HS-27A (cell line): ENCODE data around the gene CHST9.
"Not testable (repeated sequence)": the region's sequence is repeated elsewhere in the genome, so short reads cannot be mapped to it uniquely, and the experiment has no call there.

Source experiments
- DNase-seq: peaks from one replicate; pipeline ENCODE4 v3.0.0-alpha.2; 2012; ENCODE audit warnings: low read depth, missing footprints

CHST9 gene

GRCh38 chr18:27094621-27095020 lies 90.5 kb downstream of the CHST9 start:
- DNase-seq, result no peak

DNA sequence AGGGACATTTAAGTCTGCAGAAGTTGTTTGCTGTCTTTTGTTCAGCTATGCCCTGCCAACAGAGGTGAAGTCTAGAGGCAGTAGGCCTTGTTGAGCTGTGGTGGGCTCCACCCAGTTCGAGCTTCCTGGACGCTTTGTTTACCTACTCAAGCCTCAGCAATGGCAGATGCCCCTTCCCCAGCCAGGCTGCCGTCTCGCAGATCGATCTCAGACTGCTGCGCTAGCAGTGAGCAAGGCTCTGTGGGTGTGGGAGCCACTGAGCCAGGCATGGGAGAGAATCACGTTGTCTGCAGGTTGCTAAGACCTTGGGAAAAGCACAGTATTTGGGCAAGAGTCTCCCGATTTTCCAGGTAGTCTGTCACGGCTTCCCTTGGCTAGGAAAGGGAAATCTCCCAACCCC lies 91.8 kb downstream of the CHST9 start:
- not testable (repeated sequence) for DNase-seq

GRCh38 chr18:27081701-27082100 lies 103.4 kb downstream of the CHST9 start:
- no peak for DNase-seq

GRCh38 chr18:27075828-27076227 lies 109.3 kb downstream of the CHST9 start:
- no peak for DNase-seq

DNA sequence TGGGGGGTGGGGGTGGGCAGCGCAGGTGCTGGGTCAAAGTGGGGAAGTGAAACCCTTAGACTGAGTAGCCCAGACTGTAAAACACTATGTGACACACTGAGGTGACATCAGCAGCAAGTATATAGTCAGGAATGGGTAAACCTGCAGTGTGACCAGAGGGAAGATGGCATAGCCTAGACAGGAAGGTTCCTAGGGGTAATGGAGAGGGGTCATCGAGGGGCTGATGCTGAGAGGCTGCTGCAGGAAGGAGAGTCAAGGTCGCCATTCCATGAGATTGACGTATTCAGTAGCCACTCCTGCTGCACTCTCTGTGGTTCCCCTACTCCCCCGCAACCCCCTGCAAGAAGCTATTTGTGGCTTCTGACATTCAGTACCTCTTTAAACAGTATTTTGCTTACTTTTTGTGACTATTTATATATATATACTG lies 111.7 kb downstream of the CHST9 start:
- no peak for DNase-seq

DNA sequence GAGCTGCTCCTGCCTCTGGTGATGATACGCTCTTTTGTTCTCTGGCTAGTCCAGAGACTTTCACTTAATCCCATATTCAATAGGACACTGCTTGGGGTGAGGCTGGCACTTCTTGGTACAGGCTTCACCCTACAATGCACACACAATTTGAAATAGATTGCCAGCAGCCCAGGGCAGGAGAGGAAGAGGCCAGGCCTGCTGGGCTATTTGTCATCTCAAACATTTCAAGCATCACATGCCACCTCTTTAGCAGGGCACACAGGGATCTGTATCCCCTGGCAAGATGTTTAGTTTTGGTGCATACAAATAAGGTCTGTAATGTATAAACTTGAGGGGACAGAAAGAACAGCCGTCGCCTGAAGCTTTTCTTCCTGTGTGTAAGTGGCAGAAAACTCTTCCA lies 120.4 kb downstream of the CHST9 start:
- DNase-seq, result no peak

DNA sequence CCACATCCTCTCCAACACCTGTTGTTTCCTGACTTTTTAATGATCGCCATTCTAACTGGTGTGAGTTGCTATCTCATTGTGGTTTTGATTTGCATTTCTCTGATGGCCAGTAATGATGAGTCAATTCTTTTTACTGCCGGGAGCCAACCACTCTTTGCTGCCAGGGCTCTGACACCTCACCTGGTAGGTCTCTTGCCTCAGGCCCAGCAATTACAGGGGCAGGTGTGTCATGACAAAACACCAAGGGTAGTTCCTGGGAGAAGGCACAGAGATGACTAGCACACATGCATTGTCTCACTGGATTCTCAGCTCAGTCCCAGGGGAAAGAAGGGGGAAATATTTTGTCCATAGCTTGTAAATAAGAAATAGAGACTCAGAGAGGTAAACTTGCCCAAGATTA lies 122.3 kb downstream of the CHST9 start:
- DNase-seq, result no peak

- no peak for DNase-seq
These were observed 123.5 kb downstream of the CHST9 start for GRCh38 chr18:27061488-27062095.

- no peak for DNase-seq
These were observed 127.4 kb downstream of the CHST9 start for GRCh38 chr18:27057519-27058234.

- DNase-seq, result no peak
These were observed 130.2 kb downstream of the CHST9 start for GRCh38 chr18:27054926-27055325.

DNA sequence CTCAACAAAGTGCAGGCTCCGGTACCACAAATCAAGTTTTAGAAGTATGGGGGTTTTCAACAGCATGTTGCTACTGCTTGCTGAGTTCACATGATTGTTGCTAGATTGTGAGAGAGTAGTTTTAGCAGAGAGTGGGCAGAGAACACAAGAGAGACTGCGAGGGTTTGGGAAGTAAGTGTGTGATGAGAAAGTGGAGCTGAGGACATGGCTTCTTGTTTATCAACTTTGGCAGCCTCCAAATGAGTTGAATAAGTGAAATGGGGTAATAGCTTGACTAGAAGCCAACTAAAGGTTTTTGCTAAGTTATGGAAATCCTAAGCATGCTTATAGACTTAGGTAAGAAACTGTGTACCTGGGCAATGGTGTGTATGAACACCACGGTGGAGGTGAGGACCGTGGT lies 135.1 kb downstream of the CHST9 start:
- no peak for DNase-seq

- DNase-seq, result no peak
These were observed 139.8 kb downstream of the CHST9 start for GRCh38 chr18:27045342-27045741.

DNA sequence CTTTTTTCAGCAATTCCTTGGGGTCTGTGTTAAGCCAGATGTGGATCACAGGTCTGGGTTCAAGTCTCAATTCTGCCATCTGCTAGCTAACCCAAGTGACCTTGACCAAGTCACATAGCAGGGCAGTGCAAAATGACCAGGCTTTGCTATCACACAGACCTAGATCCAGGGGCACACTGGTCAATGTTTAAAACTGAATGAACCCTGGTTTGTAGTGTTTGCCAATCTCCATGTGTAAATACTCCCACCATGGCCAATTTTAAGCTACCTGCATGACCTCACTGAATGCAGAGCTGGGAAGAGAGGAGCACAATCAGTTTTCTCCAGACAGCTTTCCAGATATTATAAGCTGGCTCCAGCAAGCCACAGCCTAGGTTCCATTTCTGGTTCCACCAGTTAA lies 142.9 kb downstream of the CHST9 start:
- no peak for DNase-seq

DNA sequence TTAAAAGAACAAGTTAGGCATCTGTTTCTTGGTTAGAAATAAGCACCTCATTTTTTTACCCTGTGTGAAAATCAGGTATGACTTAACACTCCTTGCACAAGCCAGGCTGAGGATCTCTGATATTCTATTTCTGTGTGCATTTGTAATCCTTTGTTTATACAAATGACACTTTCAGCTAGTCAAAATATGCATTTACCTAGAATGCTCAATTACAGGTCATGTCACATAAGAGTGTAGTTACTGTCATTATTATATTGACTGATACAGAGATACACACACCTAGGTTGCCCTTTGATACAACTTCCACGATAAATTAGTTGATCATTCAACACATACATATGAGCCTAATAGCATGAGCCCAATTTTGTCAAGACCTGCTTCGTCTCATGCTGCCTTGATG lies 144.3 kb downstream of the CHST9 start:
- DNase-seq, result no peak

DNA sequence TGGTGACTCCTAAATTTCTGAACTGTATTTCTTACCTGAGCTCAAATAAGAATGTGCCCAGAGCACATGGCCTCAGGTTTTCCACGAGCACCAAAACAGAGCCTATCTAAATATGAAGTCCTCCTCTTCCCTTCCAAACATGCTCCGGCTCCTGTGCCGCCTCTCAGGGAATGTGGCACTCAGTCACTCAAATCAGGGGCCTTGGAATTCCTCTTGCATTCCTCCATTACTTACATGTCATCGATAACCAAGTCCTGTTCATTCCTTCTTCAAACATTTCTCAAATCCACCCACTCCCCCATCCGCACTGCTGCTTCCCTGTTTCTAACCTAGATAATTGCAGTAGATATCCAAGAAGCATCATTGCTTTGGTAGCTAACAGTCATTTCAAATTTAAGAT lies 151.4 kb downstream of the CHST9 start:
- DNase-seq, result no peak

- no peak for DNase-seq
These were observed 154.7 kb downstream of the CHST9 start for GRCh38 chr18:27030421-27030820.

DNA sequence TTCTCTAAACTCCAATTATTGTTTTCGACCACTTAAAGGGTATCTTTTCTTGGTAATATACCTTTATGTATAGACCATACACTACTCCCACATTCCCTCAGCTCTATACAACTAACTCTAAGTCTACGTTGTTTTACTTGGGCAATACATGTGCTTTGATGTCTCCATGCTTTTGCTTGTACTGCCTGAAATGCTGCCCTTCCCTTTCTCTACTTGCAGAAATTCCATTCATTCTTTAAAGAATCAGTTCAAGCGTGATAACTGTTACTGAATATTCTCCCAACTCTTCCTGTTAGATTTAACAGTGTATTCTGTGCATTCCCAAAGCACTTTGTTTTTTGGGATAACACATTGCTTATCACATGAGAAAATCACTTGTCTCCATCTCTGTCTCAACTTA lies 162.6 kb downstream of the CHST9 start:
- no peak for DNase-seq

GRCh38 chr18:27017901-27018500 lies 167.1 kb downstream of the CHST9 start:
- DNase-seq, result no peak

DNA sequence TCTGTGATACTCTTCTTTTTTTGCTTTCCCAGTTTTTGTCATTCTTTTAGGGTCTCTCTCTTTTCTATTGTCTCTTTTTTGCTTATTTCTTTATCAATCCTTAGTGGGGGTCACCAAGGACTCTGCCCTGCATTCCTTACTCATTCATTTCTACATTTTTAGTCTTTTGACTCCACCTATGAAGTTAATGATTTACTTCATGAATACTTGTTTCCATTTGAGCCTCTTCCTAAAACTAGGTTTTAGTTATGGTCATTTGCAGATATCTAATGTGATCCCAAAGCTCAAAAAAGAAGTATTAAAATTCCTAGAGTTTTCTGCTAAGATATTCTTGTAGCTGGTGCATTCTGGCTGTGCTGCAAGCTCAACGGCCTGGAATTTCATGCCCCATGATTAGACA lies 170.3 kb downstream of the CHST9 start:
- no peak for DNase-seq

GRCh38 chr18:27010784-27011183 lies 174.3 kb downstream of the CHST9 start:
- DNase-seq, result no peak

GRCh38 chr18:27009293-27009692 lies 175.8 kb downstream of the CHST9 start:
- DNase-seq, result no peak

GRCh38 chr18:27008575-27008974 lies 176.5 kb downstream of the CHST9 start:
- DNase-seq, result no peak

DNA sequence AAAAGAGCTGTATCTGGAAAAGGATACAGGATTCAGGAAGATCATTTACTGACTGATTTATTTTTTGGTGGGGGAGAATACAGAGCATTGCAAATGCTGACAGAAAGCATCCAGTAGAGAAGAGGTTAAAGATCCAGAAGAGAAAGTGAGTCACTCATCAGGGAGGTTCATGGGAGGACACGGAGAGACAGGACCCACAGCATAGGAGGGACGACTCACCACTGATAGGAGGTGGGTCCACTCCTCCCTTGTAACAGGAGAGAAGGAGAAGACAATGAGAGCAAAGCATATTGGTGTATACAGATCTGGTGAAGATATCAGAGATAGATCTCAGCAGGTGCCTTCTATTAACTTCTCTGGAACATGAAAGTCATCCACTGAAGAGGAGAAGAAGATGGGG lies 177.2 kb downstream of the CHST9 start:
- no peak for DNase-seq

- DNase-seq, result no peak
These were observed 179.5 kb downstream of the CHST9 start for GRCh38 chr18:27005589-27005988.
